HEK293T (cell line): Measurements from ENCODE around the gene CD4.

ENCODE experiments used
- CTBP1 ChIP-seq: fragments of 450-650 bp; IDR thresholded peaks from 2 replicates; pipeline ENCODE4 v1.6.1; 2016; ENCODE audit warnings: borderline replicate concordance
- FOXA1 ChIP-seq: fragments of 450-650 bp; IDR thresholded peaks from 2 replicates; pipeline ENCODE4 v1.6.1; 2016; ENCODE audit warnings: mild to moderate bottlenecking
- SP1 ChIP-seq: fragments of 450-650 bp; IDR thresholded peaks from 2 replicates; pipeline ENCODE4 v1.6.1; 2017

DNA sequence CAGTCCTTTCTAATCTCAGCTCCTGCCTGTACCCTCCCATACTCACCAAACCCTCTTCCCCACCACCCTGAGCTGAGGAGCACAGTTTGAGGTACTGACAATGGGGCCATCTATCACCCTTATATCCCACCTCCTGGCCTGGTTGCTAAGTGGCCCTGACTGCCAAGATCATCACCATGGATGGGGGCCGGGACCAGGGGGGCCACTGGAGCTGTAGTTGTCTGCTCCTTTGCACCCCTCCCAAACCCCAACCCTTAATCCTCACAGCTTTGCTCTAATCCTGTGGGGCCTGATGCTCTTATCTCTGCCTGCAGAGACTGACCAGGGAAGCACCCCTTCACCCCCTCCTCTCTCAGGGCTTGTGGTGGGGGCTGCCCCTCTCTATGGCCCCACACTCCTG is 51.0 kb downstream of the CD4 start:
- TF ChIP-seq SP1 (no peak), CTBP1 (no peak), FOXA1 (no peak)
